CD4-positive, alpha-beta T cell treated with Interleukin-15 for 4 hours (primary cell): ENCODE data around the gene SLC35B2.

ENCODE experiments used
- DNase-seq: peaks from one replicate; pipeline ENCODE4 v3.0.0-alpha.2; 2020; ENCODE audit warnings: low spot score

SLC35B2 gene, protein sequence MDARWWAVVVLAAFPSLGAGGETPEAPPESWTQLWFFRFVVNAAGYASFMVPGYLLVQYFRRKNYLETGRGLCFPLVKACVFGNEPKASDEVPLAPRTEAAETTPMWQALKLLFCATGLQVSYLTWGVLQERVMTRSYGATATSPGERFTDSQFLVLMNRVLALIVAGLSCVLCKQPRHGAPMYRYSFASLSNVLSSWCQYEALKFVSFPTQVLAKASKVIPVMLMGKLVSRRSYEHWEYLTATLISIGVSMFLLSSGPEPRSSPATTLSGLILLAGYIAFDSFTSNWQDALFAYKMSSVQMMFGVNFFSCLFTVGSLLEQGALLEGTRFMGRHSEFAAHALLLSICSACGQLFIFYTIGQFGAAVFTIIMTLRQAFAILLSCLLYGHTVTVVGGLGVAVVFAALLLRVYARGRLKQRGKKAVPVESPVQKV

DNA sequence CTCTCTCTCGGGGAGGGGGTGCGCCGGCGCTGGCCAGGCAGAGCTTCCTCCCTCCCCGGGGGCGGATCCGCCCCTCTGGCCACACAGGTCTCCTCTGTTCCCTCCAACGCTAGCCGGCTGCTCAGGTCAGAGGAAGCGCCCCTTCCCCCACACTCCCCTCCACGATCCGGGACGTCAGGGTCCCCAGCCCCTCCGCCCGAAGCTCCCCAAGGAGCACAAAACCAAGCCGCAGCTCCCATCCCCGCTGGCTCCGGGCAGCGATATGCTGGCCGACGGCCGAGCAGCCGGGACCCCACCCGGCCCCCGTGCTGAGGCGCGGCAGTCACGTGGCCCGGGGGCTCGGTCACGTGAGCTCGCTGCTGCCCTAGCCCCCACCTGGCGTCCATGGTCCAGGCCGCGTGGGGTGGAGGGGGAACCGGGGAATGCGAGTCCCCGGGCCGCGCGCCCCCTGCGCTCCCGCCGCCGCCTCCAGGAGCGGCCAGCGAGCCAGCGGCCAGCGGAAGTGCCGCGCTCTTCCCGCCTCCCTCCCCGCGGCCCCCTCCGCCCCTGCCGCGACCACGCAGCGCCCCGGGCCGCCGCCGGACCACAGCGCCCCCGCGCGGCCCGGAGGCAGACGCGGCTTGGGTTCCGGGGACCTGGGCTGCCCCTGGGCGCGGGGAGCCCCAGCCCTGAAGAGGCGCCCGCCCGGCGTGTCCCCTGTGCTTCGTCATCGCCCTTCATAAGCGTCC, at the start of gene SLC35B2:
Gene SLC35B2, minus strand, starts transcription at position 504 of the 728 bp plus-strand sequence. Its CDS starts 118 bp downstream, at position 386.
- peak; percentile 66 for DNase-seq

DNA sequence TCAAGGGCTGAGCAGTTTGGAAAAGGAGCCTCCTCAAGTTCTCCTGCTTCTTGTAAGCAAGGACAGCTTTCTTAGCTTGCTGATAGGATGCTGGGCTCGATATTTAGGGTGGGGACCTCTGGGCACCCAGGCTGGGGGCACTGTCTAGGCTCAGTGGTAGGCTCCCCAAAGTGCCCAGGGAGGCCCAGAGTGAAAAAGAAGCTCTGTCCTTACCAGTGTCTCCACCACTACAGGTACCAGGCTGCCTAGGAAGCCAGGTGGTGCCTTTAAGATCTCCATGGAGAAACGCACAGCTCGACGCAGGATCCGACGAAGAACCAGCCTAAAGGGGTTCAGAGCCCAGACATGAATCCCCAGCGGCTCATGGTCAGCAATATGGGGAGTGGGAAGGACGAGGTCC, 49.4 kb upstream of the SLC35B2 start:
- DNase-seq: no peak

DNA sequence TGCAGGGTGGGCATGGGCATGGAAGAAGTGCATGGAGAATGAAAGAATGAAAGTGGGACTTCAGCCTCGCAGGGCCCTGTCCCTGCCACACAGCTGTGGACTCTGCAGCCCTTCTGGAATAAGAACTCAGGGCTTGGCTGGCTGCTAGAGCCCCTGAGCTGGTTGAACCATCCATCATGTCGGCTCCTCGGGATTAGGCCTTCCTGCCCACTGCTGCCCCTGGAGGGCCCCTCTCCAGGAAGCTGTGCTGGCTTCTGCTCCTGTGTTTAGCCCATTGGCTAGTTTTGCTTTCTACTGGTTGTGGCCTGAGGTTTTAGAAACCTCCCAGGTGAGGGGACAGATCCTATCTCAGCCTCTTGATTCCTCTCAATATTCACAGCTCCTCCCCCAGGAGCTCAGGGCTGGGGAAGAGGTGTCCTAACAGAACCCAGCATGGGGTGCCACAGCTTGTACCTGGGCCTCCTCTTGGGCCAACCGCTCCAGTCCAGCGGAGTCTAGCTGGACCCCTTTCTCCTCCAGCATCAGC, 47.9 kb upstream of the SLC35B2 start:
- DNase-seq: no peak

DNA sequence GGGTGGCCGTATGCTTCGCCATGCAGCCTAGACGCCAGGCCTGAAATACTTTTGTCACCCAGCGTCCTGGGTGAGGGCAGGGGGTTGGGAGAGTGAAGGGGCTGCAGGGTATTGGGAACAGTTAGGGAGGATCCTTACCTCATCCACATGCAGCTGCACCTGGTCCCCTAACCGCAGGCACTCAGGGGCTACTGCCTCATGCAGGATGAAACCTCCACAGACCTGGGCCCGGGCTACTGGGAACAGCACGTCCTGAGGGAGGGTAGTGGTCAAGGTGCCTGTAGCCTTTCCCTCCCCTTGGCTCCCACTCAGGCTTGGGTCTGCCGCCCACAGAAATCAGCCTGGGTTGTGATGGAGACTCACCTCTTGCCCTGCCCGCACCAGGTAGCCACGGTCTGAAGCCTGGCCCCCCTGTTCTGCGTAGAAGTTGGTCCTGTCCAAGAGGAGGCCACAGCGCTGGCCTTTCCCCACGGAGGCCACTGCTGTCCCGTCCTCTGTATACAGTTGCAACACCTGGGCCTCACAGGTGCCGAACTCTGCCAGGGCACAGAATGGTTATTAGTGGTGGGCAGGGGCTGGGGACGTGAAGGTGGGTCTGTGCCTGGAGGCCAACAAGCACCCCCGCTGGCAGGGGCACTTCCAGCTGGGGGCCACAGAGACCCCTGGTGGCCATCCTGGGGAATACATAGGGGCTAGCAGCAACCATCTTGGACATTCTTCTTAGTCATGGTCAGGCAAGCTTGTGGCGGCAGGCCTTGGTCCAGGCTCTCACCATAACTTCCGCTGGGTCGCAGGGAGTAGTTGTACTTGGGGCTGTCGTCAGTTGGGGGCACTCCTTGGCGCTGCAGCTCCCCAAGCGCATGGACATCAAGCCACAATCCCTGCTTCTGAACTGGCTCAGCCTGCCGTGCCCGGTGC, 47.2 kb upstream of the SLC35B2 start:
- DNase-seq: peak; percentile 37

DNA sequence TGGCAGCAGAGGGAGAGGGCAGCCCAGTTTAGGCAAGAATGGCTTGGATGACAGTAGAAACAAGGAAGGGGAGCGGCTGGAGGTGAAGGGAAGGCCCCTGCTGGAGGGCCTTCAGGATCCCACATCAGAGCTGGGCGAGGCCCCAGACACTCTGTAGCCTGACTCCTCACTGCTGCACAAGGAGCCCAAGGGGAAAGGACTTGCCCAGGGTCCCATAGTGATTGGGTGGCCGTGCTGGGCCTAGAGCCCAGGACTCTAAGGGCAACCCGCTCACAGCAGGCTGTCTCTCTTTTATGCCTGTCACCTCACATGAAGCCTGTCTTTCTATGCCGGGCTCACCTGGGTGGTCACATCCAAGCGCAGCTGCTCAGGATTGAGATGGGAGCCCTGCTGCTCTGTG, 46.5 kb upstream of the SLC35B2 start:
- DNase-seq: no peak

DNA sequence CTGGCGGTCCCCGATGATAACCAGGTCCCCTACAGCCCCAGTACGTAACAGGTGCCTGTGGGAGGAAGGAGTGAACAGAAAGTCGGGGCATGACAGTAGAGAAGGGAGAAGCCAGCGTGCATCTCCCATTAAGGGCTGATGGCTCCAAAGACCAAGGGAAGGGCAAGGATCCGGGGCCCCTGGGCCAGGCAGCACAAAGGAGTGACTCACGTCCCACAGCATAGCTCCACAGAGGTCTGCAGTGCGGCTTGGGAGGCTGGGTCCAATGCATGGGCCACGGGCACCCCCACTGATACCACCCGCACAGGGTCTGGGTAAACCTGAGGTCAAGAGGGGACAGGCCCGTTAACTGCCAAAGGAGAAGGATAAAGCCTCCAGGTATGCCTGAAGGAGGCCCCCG, 45.5 kb upstream of the SLC35B2 start:
- no peak for DNase-seq

DNA sequence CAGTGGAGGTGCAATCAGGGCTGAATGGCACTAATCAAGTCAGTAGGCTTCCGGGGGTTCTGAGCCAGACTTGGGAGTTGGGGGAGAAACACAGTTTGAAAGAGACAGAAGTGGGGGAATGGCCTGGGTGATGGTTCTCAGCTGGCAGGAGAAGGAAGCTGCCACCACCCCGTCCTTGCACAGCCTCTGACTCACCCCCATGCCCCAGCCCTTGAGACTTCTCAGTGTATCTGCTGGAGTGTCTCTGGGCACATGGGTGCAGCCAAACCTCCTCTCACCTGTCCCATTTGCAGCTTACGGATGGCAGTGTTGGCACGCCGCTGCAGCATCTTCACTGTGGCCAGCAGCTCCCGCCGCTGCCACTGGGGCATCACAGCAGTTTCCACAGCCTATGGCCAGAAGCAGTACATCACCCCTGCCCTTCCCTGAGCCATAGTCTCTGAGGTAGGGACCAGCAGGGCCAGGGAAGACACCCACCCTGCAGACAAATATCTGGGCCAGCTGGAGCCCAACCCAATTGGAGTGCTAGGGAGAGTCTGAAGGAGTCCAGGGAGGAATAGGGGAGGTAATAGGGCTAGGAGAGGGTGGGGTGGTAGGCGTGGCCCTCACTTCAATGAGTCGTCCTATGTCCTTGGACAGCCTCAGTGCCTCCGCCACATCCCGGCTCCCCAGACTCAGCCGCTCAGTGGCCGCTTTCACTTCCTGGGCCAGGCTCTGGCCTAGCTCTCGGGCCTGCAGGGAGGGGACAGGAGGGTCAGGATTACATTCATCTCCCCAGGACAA, 44.6 kb upstream of the SLC35B2 start:
- no peak for DNase-seq

DNA sequence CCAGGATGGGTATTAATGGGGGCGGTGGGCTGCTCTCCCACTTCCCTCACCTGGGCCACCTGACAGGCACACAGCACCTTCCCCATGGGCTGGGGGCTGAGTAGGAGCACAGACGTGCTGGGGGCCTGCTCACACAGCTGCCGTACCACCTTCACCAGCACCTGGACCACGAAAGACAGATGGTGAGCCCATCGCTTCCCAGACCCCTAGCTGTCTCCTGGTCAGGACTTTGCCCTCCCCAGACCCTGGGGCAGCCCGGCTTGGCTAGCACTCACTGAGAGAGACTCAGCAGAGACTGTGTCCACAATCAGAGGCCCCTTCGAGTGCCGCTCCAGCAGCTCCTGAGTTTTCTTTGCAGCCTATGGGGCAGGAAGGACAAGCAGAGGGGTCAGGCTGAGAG, 43.8 kb upstream of the SLC35B2 start:
- no peak for DNase-seq

DNA sequence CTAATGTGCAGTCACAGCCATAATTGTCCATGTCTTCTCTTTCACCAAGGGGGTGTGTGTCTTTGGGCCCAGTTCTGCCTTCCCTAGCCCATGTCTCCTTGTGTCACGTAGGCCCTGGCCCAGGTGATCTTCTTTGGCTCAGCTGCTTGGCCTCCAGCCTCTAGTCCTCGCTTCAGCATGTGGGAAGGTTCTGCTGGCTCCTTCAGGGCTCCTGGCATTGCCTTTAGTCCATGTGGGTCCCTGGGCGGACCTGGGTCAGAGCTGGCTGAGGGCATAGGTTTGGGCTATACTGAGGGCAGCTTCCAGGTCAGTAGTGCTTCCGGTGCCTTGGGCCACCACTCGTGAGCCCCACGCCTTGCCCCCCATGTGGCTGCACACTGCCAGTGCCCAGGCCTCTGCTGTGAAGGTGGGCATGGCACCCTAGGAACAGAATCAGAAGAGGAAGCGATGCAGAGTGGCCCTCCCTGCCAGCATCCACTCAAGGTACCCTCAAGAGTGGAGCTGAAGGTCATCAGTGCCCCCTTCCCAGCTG, 43.0 kb upstream of the SLC35B2 start:
- no peak for DNase-seq

DNA sequence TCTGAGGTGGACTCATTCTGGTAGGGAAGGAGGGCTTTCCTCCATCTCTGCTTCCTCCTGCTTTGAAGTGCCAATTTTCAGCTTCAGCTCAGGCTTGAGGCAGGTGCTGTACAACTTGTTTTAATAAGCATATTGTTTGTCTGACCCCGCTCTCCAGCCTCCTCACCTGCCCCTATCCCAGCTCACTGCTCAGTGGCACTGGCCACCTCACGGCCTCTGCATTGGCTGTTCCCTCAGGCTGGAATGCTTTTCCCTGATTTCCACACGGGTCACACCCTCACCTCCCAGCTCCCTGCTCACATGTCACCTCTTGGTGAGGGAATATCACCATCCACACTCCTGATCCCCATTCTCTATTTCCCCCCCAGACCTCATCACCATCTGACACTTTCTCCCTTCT, 41.5 kb upstream of the SLC35B2 start:
- DNase-seq: no peak

DNA sequence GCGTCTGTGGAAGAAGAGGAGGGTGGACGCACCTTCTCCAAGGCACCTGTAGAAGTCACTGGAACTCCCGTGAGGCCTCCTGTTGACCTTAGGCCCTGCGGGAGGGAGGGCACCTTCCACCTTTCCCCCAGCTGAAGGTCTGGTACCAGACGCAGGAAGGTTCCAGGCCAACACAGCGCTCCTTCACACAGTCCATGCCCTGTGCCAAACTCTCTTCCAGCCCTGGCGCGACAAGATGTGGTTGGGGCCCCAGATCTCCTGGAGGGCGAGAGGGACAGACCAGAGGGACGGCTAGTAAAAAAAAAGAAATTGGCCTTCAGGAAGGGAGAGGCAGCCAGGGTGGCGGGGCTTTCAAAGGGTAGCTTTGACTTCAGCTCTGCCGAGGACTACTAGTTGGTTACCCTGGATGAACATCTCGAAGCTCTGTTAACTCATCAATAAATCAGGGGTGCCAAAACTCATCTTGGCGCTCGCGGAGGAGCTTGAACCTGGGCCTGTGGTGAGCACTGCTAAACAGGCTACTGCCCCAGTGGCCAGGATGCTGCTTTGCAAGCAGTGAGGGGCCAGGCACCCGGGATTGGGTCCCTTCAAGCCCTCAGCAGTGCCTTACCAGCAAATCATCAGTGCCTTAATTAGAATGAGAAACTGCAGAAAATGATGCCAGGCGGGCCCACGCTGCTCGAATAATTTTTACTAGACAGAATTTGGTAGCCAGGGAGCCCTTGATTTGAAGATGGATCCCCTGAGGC, 40.9 kb upstream of the SLC35B2 start:
- DNase-seq: no peak

DNA sequence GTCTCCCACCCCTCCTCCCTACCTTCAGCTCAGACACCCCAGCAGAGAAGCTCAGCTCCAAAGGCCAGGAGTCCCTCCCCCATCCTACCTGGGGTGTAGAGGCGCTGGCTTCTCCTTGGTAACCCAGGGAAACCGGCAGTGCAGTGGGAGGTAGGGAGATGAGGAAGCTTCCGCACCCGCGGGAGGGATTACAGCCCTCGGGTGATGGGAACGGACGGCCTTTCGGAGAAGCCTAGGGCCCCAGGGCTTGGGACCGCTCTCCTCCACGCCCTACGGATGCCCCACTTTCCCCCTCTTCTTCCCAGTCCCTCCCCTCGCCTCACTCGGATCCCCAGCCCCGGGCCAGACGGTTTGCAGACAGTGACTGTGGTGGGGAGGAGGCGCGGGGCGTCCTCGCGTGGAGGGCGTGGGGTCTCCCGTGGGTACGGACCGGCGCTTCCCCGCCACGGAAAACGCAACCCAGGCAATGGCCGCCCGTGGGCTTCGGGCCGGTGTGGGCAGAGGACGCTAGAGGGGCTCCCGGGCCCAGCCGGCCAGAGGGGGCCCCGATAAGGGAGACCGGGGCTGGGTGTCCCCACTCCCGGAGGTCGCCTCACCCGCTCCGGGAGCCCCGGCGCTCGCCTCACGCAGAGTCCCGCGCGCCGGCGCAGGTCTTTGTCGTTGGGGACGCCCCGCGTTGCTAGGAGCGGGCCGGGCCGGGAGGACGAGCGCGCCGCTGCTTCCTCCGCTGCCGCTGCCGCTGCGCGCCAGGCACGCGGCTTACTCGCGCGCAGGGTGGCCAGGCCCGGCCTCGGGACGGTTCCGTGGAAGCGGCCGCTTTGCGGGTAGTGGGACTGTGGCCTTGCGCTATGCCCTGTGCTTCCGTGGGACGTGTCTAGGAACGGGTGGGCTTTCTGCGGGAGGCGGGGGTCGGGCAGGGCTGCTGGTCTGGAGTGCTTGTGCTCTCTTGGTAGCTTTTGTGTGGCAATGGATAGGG, 40.0 kb upstream of the SLC35B2 start:
- peak; percentile 13 for DNase-seq

DNA sequence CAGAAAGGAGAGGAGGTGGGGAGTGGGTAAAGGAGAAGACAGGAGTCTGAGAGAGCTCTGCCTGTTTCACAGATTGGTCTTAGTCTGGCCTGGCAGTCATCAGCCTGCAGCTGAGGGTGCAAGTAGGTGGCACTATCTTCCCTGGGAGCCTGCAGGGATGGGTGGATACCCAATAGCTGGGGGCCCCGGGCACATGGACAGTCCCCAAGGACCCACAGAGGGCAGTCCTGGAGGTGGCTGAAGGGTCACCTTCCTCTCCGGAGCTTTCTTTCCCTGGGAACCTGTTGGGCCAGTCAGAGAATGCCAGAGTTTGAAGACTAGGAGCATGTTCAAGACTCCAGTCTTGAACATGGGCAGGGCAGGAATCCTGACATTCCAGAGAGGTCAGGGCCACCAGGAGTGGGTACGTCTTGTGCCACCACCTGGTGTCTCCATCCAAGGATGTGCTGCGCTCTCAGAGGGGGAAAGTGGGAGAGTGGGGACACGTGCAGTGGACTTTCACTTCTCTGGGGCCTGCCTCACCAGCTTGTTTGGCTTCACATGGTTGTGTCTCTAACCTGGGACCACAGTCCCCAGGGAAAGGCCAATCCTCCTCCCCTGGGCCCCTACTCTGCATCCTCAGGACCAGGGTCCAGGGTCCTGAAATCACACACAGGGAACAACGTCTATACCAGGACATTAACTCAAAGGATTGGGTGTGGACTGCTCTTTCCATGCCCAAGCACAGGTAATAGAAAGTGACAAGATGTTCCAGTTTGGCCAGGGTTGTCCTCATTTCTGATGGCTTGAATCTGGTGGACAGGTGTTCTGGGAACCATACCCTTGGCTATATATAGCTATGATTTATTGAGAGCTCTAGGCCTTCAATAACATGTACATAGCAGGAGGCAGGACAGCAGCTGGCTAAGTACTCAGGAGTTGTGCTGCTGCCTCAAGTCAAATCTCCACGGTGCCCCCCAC, 37.8 kb upstream of the SLC35B2 start:
- no peak for DNase-seq

DNA sequence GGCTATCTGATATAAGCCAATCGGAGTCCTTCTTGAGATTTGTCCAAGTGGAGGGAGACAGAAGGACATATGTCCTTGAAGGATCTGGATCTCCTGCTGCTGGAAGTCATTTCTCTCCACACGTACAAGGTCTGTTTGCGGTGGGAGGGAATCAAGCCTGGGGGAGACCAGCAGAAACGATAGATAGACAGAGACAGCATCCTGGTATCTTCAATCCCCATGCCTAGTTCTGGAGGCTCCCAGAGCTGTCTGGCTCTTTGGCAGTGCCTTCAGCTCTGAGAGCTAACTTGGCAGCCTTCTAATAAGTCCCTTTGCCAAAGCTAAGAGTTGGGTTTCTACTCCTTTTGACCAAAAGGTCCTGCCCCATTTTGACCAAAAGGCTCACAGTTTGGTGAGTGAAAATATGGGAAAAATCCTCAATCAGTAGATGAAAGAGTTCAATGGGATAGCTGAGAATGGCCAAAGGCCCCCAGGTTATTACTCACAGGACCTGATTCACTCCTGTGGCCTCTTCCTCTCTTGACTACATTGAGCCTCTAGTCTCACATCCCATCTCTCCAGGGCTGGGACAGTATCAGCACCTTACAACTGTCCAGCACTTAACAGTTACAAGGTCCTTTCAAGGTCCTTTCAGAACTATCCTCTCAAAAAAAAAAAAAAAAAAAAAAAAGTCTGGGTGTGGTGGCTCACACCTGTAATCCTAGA, 35.5 kb upstream of the SLC35B2 start:
- no peak for DNase-seq

DNA sequence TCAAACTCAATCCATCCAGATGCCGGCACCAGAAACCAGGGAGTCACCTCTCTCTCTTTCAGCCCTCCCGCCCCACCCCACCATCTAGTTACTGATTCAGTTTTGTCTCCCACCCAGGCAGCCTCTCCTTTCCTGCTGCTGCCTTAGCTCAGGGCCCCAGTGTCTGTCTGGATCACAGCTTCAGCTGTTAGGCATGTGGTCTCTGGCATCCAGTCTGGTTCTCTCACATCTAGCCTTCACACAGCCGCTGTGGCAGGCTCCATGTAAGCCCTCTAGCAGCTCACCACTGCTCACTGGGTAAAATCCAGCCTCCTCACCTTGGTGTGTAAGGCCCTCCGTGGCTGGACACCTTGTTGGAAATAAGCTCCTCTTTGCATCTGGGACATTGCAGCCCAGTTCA, 34.5 kb upstream of the SLC35B2 start:
- DNase-seq: no peak

DNA sequence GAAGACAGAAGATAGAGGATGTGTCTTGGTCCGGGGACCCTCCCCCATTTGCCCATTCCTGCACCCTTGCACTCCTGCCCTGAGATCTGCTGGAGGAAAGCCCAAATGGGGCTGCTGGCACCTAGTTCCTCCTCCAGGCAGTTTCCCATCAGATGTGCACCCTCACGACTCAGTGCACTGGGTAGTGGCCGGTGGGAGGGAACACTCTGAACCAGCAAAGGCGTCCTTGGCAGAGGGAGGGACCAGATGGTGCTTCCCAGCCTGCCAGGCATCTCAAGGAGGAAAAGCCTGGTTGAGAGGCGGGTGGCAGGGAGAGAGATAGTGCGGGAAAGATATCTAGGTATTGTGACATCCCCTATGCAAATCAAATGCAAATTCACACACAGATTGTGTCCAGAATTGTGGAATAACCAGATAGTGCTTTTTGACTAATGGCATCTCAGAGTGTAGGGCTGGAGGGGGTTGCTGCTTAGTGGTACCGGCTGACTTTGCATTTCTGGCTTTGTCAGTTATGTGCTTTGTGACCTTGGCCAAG, 32.5 kb upstream of the SLC35B2 start:
- no peak for DNase-seq

DNA sequence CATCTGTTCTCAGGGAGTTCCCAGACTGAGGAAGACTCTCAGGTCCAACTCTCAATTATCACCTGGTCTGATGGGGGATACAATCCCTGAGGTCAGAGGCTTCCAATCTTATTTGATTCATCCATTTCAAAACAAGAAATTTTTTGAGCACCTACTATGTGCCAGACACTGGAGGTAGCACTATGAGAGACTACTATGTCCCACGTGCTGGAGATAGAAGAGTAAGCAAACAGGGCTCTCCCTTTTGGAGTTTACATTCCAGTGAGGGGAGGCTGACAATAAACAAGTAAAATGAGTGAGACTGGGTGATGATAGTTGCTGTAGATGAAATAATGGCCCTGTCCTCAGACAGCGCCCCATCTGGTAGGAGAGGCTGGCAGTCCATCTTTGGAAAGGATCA, 29.4 kb upstream of the SLC35B2 start:
- DNase-seq: no peak
